ENCODE measurements around the gene GTF2H3. TPM values are rescaled to one million over a fixed set of nuclear protein-coding genes. Genes with fewer than 3 reads are reported as not detected.

Gene GTF2H3
- total RNA-seq, 1 donor from 2014 or later = 44.3 TPM

- peaks cover 2% of the 10 kb centered on the region for H3K27me3 Mint-ChIP-seq (ENCODE audit: insufficient read depth, low read depth)
- H3K36me3 ChIP-seq = peaks cover 8% of the 10 kb centered on the region
- H3K27me3 ChIP-seq = no peaks in the 10 kb centered on the region
- DNase-seq (ENCODE audit: low spot score) = no peak
- H3K9me3 ChIP-seq (ENCODE audit: low read depth) = no peaks in the 10 kb centered on the region
- H3K27ac ChIP-seq = no peak overlapping the region
- TF ChIP-seq, protein P1, sequence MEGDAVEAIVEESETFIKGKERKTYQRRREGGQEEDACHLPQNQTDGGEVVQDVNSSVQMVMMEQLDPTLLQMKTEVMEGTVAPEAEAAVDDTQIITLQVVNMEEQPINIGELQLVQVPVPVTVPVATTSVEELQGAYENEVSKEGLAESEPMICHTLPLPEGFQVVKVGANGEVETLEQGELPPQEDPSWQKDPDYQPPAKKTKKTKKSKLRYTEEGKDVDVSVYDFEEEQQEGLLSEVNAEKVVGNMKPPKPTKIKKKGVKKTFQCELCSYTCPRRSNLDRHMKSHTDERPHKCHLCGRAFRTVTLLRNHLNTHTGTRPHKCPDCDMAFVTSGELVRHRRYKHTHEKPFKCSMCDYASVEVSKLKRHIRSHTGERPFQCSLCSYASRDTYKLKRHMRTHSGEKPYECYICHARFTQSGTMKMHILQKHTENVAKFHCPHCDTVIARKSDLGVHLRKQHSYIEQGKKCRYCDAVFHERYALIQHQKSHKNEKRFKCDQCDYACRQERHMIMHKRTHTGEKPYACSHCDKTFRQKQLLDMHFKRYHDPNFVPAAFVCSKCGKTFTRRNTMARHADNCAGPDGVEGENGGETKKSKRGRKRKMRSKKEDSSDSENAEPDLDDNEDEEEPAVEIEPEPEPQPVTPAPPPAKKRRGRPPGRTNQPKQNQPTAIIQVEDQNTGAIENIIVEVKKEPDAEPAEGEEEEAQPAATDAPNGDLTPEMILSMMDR (IDR thresholded peaks at IDR 0.05) = no peak
- TF ChIP-seq EZH2phosphoT487 (IDR thresholded peaks at IDR 0.05) (no peak), EZH2 (IDR thresholded peaks at IDR 0.05) (no peak)
- no peak overlapping the region for H2AFZ ChIP-seq (replicated peaks)
- H3K4me2 ChIP-seq = no peak overlapping the region
- H3F3A ChIP-seq (ENCODE audit: low read depth) = no peaks in the 10 kb centered on the region
- peaks cover 14% of the 10 kb centered on the region for H3K36me3 Mint-ChIP-seq
- H3K4me1 ChIP-seq = no peaks in the 10 kb centered on the region
- no peaks in the 10 kb centered on the region for H3K9me3 Mint-ChIP-seq
- H3K4me3 Mint-ChIP-seq = no peak overlapping the region
- no peaks in the 10 kb centered on the region for H4K20me1 ChIP-seq (ENCODE audit: low read depth)
- H3K4me1 Mint-ChIP-seq = no peaks in the 10 kb centered on the region
- no peaks in the 10 kb centered on the region for H3K79me2 ChIP-seq (ENCODE audit: low read depth)
- H3K4me3 ChIP-seq = no peak overlapping the region
- H3K27ac Mint-ChIP-seq = no peak overlapping the region
- H3K9ac ChIP-seq = no peak overlapping the region
Measured at GRCh38 chr12:123657211-123657610, 23.6 kb downstream of the GTF2H3 start.

DNA sequence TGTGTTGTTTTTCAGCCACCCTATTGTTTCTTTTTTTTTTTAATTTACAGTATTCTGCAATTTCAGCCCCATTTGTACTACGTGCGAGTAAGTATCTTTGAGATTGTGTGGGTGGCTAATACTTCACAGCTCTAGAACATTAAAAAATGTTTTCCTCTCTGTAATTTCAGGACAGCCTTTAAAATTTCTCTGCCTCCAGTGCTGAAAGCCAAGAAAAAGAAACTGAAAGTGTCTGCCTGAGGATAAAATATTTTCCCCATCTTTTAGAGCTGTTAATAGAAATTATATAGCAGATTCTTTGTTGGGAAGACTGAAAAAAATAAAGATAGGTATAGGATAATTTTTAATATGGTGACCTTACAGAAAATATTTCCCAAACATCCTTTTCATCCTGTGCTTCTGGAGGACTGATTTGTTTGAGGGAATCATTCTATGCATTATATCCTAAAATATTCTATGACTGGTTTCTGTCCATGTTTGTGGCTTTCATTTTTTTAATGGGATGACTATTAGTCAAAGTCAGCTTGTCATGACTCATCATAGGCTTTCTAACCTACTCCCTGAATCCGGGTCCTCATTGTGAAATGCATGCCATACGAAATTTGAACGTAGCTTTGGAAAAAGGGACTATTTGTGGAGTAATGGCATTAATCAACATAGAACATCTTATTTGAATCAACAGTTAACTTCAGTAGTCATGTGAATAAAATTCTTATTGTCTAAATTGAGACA is 26.5 kb downstream of the GTF2H3 start:
- no peak overlapping the region for H3K4me3 ChIP-seq
- H4K20me1 ChIP-seq (ENCODE audit: low read depth) = no peaks in the 10 kb centered on the region
- H3K9me3 Mint-ChIP-seq = no peaks in the 10 kb centered on the region
- H3K9me3 ChIP-seq (ENCODE audit: low read depth) = no peaks in the 10 kb centered on the region
- no peak overlapping the region for H3K4me2 ChIP-seq
- H3K9ac ChIP-seq = no peak overlapping the region
- H3F3A ChIP-seq (ENCODE audit: low read depth) = no peaks in the 10 kb centered on the region
- no peak overlapping the region for H3K4me3 Mint-ChIP-seq
- H3K4me1 ChIP-seq = no peaks in the 10 kb centered on the region
- no peak for TF ChIP-seq EZH2 (IDR thresholded peaks at IDR 0.05)
- TF ChIP-seq EZH2phosphoT487 (IDR thresholded peaks at IDR 0.05) = no peak
- TF ChIP-seq, protein P1 (IDR thresholded peaks at IDR 0.05) = no peak
- no peak overlapping the region for H3K27ac Mint-ChIP-seq
- no peaks in the 10 kb centered on the region for H3K27me3 Mint-ChIP-seq (ENCODE audit: insufficient read depth, low read depth)
- DNase-seq (ENCODE audit: low spot score) = no peak
- no peaks in the 10 kb centered on the region for H3K4me1 Mint-ChIP-seq
- H3K27ac ChIP-seq = no peak overlapping the region
- H3K36me3 Mint-ChIP-seq = peaks cover 16% of the 10 kb centered on the region
- H3K27me3 ChIP-seq = no peaks in the 10 kb centered on the region
- H3K36me3 ChIP-seq = peaks cover 4% of the 10 kb centered on the region
- H3K79me2 ChIP-seq (ENCODE audit: low read depth) = no peaks in the 10 kb centered on the region
- no peak overlapping the region for H2AFZ ChIP-seq (replicated peaks)

DNA sequence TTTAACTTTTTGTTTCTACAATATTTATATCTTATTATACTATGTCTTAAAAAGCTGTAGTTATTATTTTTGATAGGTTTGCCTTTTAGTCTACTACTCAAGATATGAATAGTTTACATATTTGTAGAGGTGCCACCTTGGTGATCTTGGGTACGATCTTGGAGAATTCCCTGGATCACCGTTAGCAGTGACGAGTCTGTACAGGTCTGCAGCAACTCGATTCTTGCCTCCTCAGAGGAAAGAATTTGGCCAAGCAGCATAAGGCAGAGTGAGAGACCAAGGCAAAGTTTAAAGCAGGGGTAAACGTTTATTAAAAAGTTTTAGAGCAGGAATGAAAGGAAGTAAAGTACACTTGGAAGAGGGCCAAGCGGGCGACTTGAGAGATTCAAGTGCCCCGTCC is 34.1 kb downstream of the GTF2H3 start:
- no peak overlapping the region for H3K27ac Mint-ChIP-seq
- H3K4me1 ChIP-seq = no peaks in the 10 kb centered on the region
- H3K9ac ChIP-seq = no peak overlapping the region
- TF ChIP-seq, protein P1 (IDR thresholded peaks at IDR 0.05) = no peak
- TF ChIP-seq EZH2phosphoT487 (IDR thresholded peaks at IDR 0.05) (no peak), EZH2 (IDR thresholded peaks at IDR 0.05) (no peak)
- no peaks in the 10 kb centered on the region for H3K9me3 Mint-ChIP-seq
- H3K36me3 Mint-ChIP-seq = peaks cover 7% of the 10 kb centered on the region
- no peaks in the 10 kb centered on the region for H3K79me2 ChIP-seq (ENCODE audit: low read depth)
- H3K36me3 ChIP-seq = no peaks in the 10 kb centered on the region
- peaks cover 13% of the 10 kb centered on the region for H3K4me1 Mint-ChIP-seq
- no peak overlapping the region for H2AFZ ChIP-seq (replicated peaks)
- no peaks in the 10 kb centered on the region for H3K9me3 ChIP-seq (ENCODE audit: low read depth)
- peaks cover 6% of the 10 kb centered on the region for H3K27me3 Mint-ChIP-seq (ENCODE audit: insufficient read depth, low read depth)
- H3K4me2 ChIP-seq = no peak overlapping the region
- H3K4me3 ChIP-seq = no peak overlapping the region
- DNase-seq (ENCODE audit: low spot score) = no peak
- H3K4me3 Mint-ChIP-seq = no peak overlapping the region
- no peak overlapping the region for H3K27ac ChIP-seq
- H4K20me1 ChIP-seq (ENCODE audit: low read depth) = no peaks in the 10 kb centered on the region
- no peaks in the 10 kb centered on the region for H3K27me3 ChIP-seq
- H3F3A ChIP-seq (ENCODE audit: low read depth) = peaks cover 4% of the 10 kb centered on the region

Data from neural progenitor cell (in vitro differentiated cells).